SIG-M5 (cell line): ENCODE measurements around the gene FAM180B.
A peak's percentile ranks its signal among the peaks of the same experiment; 100 is the strongest.
"Not testable (repeated sequence)": the region's sequence is repeated elsewhere in the genome, so short reads cannot be mapped to it uniquely, and the experiment has no call there.

Experiments
- DNase-seq: peaks from one replicate; lab custom pipeline; 2025; lab: John Stamatoyannopoulos, UW

FAM180B gene, protein sequence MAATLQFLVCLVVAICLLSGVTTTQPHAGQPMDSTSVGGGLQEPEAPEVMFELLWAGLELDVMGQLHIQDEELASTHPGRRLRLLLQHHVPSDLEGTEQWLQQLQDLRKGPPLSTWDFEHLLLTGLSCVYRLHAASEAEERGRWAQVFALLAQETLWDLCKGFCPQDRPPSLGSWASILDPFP

GRCh38 chr11:47586098-47586855, at the start of gene FAM180B:
FAM180B (plus strand) TSS chr11:47586678; CDS start chr11:47586769, 91 bp downstream.
- DNase-seq, result no peak

DNA sequence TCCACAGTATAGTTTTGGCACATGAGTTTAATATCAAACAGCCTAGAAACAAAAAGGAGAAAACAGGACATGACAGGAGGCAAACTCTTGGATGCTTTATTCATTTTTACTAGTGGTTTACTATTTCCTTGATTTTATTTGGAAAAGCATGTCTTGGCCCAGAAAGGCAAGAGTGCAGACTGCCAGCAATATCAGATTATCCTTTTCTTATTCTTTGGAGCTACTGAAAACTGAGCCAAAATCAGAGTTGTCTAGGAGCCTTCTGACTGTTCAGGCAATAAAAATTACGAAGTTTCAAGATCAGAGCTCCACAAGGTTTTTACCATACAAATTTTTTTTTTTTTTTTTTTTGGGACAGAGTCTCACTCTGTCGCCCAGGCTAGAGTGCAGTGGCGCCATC, 49.6 kb upstream of the FAM180B start:
- DNase-seq, result no peak

DNA sequence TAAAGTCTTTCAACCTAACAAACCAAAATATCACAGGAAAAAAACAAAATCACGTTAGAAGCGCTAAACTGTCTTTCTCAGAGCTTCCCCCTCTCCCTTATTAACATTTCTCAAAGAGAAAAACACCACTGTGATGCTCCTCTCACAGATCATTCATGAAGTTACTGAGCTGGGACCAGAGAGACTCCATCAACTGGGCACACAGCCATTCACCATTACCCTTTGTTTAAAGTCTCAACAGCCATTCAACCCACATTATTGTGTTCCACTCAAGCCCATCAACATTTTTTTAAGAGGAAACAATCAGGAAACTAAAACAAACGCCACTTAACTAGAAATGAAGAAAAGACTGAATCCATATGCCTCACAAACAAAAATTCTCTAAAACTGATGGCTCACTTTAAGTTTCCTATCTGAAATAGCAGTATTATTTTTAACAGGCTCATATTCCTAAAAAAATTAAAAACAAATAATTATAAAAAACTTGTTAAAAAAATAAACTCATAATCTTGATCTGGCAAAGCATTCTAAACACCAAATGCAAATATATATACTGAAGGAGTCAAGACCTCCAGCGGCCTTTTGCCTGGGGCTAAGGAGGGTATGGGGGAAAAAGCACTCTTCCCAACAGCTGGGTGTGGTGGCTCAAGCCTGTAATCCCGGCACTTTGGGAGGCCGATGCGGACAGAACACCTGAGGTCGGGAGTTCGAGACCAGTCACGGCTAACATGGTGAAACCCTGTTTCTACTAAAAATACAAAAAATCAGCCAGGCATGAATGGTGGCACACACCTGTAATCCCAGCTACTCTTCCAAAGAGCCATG, 47.5 kb upstream of the FAM180B start:
- no peak for DNase-seq

- DNase-seq, result no peak
Observed at GRCh38 chr11:47539681-47540039, 46.8 kb upstream of the FAM180B start.

DNA sequence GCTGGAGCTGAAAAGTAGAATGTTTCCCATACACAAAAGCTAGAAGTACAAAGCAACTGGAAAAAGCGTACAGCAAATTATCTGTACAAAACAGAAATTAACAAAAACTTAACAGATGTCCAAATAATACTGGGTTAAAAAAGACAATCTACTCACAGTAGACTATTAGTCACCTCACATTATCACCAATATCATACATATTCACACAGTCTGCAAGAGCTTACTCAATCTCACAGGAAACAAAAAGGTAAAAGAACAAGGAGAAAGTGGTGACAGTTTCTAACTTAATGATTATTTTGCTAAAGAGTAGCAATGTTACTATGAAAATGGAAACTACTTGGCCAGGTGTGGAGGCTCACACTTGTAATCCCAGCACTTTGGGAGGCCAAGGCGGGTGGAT, 45.4 kb upstream of the FAM180B start:
- DNase-seq, result no peak

GRCh38 chr11:47545298-47545697, 41.2 kb upstream of the FAM180B start:
- no peak for DNase-seq

DNA sequence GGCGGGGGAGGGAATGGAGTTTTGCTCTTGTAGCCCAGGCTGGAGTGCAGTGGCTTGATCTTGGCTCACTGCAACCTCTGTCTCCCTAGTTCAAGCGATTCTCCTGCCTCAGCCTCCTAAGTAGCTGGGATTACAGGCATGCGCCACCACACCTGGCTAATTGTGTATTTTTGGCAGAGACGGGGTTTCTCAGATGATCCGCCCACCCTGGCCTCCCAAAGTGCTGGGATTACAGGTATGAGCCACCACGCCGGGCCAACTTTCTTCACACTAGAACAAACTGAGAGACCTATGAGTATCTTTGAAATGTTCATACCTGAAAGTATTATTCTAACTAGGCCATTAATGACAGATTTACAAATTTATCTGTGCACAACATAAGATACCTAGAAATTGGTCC, 40.2 kb upstream of the FAM180B start:
- DNase-seq, result not testable (repeated sequence)

DNA sequence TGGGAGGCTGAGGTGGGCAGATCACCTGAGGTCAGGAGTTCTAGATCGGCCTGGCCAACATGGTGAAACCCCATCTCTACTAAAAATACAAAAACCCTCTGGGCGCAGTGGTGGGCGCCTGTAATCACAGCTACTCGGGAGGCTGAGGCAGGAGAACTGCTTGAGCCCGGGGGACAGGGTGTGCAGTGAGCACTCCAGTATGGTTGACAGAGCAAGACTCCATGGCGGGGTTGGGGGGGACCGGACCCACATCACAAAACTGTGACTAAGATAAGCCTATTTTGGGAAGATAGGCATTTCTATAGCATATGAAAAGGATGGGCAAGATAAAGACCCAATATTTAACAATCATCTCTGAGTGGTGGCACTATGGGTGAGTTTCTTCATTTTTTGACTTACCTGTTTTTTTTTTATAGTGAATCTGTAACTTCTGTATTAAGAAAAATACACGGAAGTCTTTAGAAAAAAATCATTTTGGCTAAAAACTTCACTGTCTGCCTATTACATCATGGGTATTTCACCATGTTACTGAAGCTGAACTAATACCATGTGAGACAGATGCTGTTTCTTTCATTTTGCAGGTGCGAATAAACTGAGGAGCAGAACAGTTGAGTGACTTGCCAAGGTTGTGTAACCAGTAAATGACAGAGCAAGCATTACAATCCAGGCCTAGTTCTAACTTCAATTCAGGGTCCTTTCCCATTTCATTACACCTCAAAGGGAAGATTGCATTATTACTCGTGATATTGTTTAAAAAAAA, 36.0 kb upstream of the FAM180B start:
- no peak for DNase-seq

GRCh38 chr11:47551086-47551485, 35.4 kb upstream of the FAM180B start:
- DNase-seq, result no peak

GRCh38 chr11:47552056-47552565, 34.4 kb upstream of the FAM180B start:
- DNase-seq, result no peak

- peak; percentile 11 for DNase-seq
Observed at GRCh38 chr11:47552566-47553405, 33.7 kb upstream of the FAM180B start, which contains the start of gene CELF1. CELF1 (minus strand) TSS chr11:47553132; CDS start chr11:47499523, 53,609 bp downstream.

- DNase-seq, result no peak
Observed at GRCh38 chr11:47553406-47553743, 33.1 kb upstream of the FAM180B start.

GRCh38 chr11:47557004-47557403, 29.5 kb upstream of the FAM180B start:
- DNase-seq, result not testable (repeated sequence)

DNA sequence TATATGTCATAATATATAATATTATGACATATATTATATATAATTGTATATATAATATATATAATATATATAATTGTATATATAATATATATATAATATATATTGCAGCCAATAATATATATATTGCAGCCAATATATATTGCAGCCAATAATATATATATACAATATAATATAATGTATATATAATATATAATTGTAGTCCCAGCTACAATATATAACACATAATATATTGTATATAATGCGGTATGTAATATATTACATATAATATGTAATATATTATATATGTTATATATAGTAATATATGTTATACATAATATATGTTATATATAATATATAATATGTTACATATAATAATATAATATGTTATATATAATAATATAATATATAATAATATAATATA, 27.8 kb upstream of the FAM180B start:
- no peak for DNase-seq

GRCh38 chr11:47560426-47560825, 26.1 kb upstream of the FAM180B start:
- no peak for DNase-seq

GRCh38 chr11:47562393-47562792, 24.1 kb upstream of the FAM180B start:
- not testable (repeated sequence) for DNase-seq

GRCh38 chr11:47564366-47564765, 22.1 kb upstream of the FAM180B start:
- DNase-seq, result not testable (repeated sequence)

GRCh38 chr11:47564933-47565339, 21.5 kb upstream of the FAM180B start:
- no peak for DNase-seq

DNA sequence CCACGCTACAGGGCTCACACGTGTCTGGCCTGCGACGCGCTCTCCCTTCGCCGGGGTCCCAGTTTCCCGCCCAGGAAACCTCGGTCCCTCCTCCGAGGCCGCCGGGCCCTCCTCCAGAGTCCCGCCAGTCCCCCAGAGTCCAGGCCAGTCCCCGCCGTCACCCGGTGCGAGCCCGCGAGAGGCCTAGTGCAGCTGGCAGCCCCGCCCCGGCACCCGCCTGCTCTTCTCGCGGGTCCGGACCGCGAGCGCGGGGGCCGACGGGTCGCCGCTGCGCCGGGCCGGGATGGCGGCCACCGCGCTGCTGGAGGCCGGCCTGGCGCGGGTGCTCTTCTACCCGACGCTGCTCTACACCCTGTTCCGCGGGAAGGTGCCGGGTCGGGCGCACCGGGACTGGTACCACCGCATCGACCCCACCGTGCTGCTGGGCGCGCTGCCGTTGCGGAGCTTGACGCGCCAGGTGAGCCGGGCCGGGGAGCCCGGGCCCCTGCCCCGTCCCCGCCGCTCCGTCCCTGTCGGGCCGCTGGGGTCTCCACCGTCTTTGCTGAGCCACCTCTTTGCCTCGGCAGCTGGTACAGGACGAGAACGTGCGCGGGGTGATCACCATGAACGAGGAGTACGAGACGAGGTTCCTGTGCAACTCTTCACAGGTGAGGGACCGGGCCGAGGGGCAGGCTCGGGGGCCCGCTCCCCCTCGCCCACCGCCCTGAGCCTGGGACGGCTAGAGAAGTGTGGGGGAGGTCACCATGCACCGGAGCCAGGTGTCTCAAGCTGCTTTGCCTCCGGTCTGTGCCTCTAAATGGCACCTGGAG, 20.9 kb upstream of the FAM180B start, which contains the start of gene PTPMT1:
Gene PTPMT1 (plus strand): TSS at position 260 of the 809 bp plus-strand sequence. CDS start 24 bp downstream, at position 284.
- no peak for DNase-seq

DNA sequence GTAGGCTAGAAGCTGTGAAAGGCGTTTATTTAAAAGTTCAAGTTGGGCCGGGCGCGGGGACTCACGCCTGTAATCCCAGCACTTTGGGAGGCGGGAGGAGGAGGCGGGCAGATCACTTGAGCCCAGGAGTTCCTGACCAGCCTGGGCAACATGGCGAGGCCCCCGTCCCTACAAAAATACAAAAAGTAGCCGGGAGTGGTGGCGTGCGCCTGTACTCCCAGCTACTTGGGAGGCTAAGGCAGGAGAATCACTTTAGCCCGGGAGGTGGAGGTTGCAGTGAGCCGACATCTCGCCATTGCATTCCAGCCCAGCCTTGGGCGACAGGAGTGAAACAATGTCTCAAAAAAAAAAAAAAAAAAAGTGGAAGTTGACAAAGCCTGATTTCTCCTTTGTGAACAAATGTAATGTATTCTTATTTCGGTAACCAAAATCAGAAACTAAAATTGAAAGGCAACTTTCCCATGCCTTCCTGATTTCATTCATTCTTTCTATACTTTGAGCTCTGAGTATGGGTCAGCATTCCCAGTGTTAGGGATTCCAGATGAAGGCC, 20.3 kb upstream of the FAM180B start:
- no peak for DNase-seq
